ENCODE measurements around the gene C8A. TPM values are rescaled to one million over a fixed set of nuclear protein-coding genes. Genes with fewer than 3 reads are reported as not detected.

C8A gene
- total and polyA plus RNA-seq, 4 donors: 144 to 669 (median 275) TPM

GRCh38 chr1:56921479-56921878 is 66.9 kb downstream of the C8A start:
- Histone ChIP-seq H3K27ac (ENCODE audit: low read depth in 1 of 2, low read length in 2 of 2) (peak overlapping the region; percentile 91 to 95), H3K4me3 (ENCODE audit: low read depth in 1 of 3, low read length in 3 of 3) (no peak overlapping the region), H3K4me1 (ENCODE audit: control insufficient read depth in 4 of 4, insufficient read depth in 4 of 4, low read length in 3 of 4) (peaks cover 4 to 40% (median 20%) of the 10 kb centered on the region in 4 donors), H3K27me3 (ENCODE audit: control insufficient read depth in 4 of 4, insufficient read depth in 4 of 4, low read length in 3 of 4) (no peaks in the 10 kb centered on the region), H3K36me3 (ENCODE audit: control insufficient read depth in 4 of 4, insufficient read depth in 3 of 4, low read depth in 1 of 4, low read length in 3 of 4) (peaks cover 0 to 2% (median 0%) of the 10 kb centered on the region in 4 donors), H3K9ac (ENCODE audit: low read depth in 1 of 2, low read length in 2 of 2) (no peak overlapping the region), H3K9me3 (ENCODE audit: control insufficient read depth in 4 of 4, low read length in 3 of 4) (no peaks in the 10 kb centered on the region)
- 36% methylated on average over 1 of the region's 1 CpG for WGBS
- DNase-seq (ENCODE audit: low spot score): no peak
- TF ChIP-seq FOXA1 (IDR thresholded peaks at IDR 0.05) (no peak), GABPA (IDR thresholded peaks at IDR 0.05 in 1 of 2, conservative IDR thresholded peaks at IDR 0.05 in 1 of 2) (no peak), JUND (IDR thresholded peaks at IDR 0.05) (no peak), RAD21 (IDR thresholded peaks at IDR 0.05) (no peak)

- 76% methylated on average over 4 of the region's 4 CpGs for whole genome bisulfite sequencing
- TF ChIP-seq ATF3 (IDR thresholded peaks at IDR 0.05) (no peak), FOXA1 (IDR thresholded peaks at IDR 0.05) (no peak)
- DNase-seq (ENCODE audit: low spot score): no peak
- H3K9me3 ChIP-seq (ENCODE audit: control insufficient read depth in 4 of 4, low read length in 3 of 4): no peaks in the 10 kb centered on the region
- peaks cover 0 to 2% (median 0%) of the 10 kb centered on the region in 4 donors for H3K36me3 ChIP-seq (ENCODE audit: control insufficient read depth in 4 of 4, insufficient read depth in 3 of 4, low read depth in 1 of 4, low read length in 3 of 4)
- no peak overlapping the region for H3K4me3 ChIP-seq (ENCODE audit: low read depth in 1 of 3, low read length in 3 of 3)
- no peak overlapping the region for H3K9ac ChIP-seq (ENCODE audit: low read depth in 1 of 2, low read length in 2 of 2)
- H3K4me1 ChIP-seq (ENCODE audit: control insufficient read depth in 4 of 4, insufficient read depth in 4 of 4, low read length in 3 of 4): peaks cover 5 to 35% (median 18%) of the 10 kb centered on the region in 4 donors
- H3K27ac ChIP-seq (ENCODE audit: low read depth in 1 of 2, low read length in 2 of 2): peak overlapping the region in 1 of 2 donors; percentile 1
- H3K27me3 ChIP-seq (ENCODE audit: control insufficient read depth in 4 of 4, insufficient read depth in 4 of 4, low read length in 3 of 4): no peaks in the 10 kb centered on the region
Observed at GRCh38 chr1:56922070-56922469, 67.5 kb downstream of the C8A start.

GRCh38 chr1:56922507-56922906 is 67.9 kb downstream of the C8A start:
- TF ChIP-seq TAF1 (conservative IDR thresholded peaks at IDR 0.05) (no peak), FOXA2 (IDR thresholded peaks at IDR 0.05) (no peak), CTCF (IDR thresholded peaks at IDR 0.05; ENCODE audit: low read depth, low read length, missing input control) (no peak), SP1 (IDR thresholded peaks at IDR 0.05) (no peak), RXRA (IDR thresholded peaks at IDR 0.05) (no peak), NR2F2 (IDR thresholded peaks at IDR 0.05) (no peak), MAX (IDR thresholded peaks at IDR 0.05) (no peak), FOXA1 (IDR thresholded peaks at IDR 0.05) (no peak), GABPA (IDR thresholded peaks at IDR 0.05 in 1 of 2, conservative IDR thresholded peaks at IDR 0.05 in 1 of 2) (no peak), YY1 (IDR thresholded peaks at IDR 0.05) (no peak), HNF4A (conservative IDR thresholded peaks at IDR 0.05) (no peak), HNF4G (IDR thresholded peaks at IDR 0.05) (no peak), JUND (IDR thresholded peaks at IDR 0.05) (no peak), ZBTB33 (IDR thresholded peaks at IDR 0.05) (no peak)
- no peak overlapping the region for H3K9ac ChIP-seq (ENCODE audit: low read depth in 1 of 2, low read length in 2 of 2)
- WGBS: 95% methylated on average over 1 of the region's 1 CpG
- no peaks in the 10 kb centered on the region for H3K9me3 ChIP-seq (ENCODE audit: control insufficient read depth in 4 of 4, low read length in 3 of 4)
- H3K27ac ChIP-seq (ENCODE audit: low read depth in 1 of 2, low read length in 2 of 2): no peak overlapping the region
- DNase-seq (ENCODE audit: low spot score): no peak
- no peak overlapping the region for H3K4me3 ChIP-seq (ENCODE audit: low read depth in 1 of 3, low read length in 3 of 3)
- peaks cover 5 to 35% (median 18%) of the 10 kb centered on the region in 4 donors for H3K4me1 ChIP-seq (ENCODE audit: control insufficient read depth in 4 of 4, insufficient read depth in 4 of 4, low read length in 3 of 4)
- H3K27me3 ChIP-seq (ENCODE audit: control insufficient read depth in 4 of 4, insufficient read depth in 4 of 4, low read length in 3 of 4): no peaks in the 10 kb centered on the region
- no peaks in the 10 kb centered on the region for H3K36me3 ChIP-seq (ENCODE audit: control insufficient read depth in 4 of 4, insufficient read depth in 3 of 4, low read depth in 1 of 4, low read length in 3 of 4)
